Erythroblast (primary cell): ENCODE data around the gene ACER1.
"Not testable (repeated sequence)": the region's sequence is repeated elsewhere in the genome, so short reads cannot be mapped to it uniquely, and the experiment has no call there.

Experiments used
- GATA1 ChIP-seq: IDR thresholded peaks from 2 replicates; pipeline ENCODE4 v1.6.1; 2011; ENCODE audit warnings: low read depth, mild to moderate bottlenecking, control low read depth, low read length, moderate library complexity
- POLR2A ChIP-seq: IDR thresholded peaks from 2 replicates; pipeline ENCODE4 v1.6.1; 2011; ENCODE audit warnings: mild to moderate bottlenecking, low read length

DNA sequence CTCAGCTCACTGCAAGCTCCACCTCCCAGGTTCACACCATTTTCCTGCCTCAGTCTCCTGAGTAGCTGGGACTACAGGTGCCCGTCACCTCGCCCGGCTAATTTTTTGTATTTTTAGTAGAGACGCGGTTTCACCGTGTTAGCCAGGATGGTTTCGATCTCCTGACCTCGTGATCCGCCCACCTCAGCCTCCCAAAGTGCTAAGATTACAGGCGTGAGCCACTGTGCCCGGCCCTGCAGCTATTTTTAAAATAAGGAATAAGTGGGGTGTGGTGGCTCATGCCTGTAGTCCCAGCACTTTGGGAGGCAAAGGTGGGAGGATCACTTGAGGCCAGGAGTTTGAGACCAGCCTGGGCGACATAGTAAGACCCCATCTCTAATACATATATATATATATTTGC lies 27.0 kb upstream of the ACER1 start:
- not testable (repeated sequence) for TF ChIP-seq POLR2A, GATA1
